GM18861 (cell line): Measurements from ENCODE around the gene EPHA8.

Experiments used
- ATAC-seq: cut with Tn5 transposase; IDR thresholded peaks from one replicate; pipeline ENCODE4 v1.9.1; 2021; ENCODE audit not compliant: unreplicated experiment

The EPHA8 gene

GRCh38 chr1:22563671-22564602, 648 bp downstream of the EPHA8 start:
- ATAC-seq = no peak

DNA sequence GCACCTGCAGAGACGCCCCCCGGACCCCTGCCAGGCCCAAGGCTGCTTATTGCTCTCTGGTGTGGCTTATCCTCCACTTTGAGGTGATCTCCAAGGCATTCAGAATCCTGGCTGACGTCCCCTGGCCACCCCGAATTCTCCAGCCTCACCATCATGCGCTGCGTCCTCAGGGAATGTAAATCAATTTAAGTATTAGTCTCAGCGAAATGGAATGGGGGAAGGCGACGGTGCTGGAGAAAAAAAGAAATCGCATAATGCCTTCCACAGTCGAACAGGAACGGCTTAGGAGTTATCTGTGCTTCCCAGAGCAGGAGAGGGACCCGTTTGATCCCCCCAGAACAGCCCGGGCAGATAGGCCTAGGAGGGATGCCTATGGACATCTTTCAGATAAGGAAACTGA, 2.9 kb downstream of the EPHA8 start:
- ATAC-seq = no peak

- ATAC-seq = no peak
Measured at GRCh38 chr1:22567197-22567596, 3.9 kb downstream of the EPHA8 start.

DNA sequence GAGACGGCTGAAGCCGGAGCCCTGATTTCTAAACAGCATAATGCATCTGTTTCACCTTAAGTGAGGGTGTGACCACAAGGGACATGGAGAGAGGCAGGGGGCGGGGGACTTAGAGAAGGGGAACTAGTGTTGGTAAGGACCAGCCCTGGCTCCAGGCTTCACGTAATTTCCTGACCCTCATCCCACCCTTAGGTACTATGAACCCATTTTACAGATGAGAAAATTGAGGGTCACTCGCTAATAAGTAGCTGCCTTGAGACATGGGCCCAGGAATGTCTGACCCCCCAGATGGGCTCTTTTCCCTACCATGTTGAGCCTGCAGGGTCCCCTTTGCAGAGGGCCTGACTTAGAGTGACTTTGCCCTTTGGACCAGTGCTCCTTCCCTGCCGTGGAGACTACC, 4.7 kb downstream of the EPHA8 start:
- ATAC-seq = no peak

DNA sequence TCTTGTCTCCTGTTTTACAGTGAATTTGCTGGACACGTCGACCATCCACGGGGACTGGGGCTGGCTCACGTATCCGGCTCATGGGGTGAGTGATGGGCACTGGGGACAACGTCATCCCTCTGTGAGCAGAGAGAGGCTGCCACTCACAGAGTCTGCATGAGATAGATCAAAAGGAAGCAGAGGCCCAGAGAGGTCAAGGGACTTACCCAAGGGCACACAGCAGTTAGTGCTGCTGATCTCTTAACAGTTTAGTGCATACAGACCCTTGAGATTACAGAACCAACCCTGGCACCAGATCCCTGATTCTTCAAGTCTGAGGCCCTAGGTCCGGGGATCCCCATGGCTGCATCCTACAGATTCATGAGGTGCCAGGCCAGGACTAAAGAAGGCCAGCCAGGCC, 6.0 kb downstream of the EPHA8 start:
- no peak for ATAC-seq

- no peak for ATAC-seq
Measured at GRCh38 chr1:22570140-22570909, 7.0 kb downstream of the EPHA8 start.

DNA sequence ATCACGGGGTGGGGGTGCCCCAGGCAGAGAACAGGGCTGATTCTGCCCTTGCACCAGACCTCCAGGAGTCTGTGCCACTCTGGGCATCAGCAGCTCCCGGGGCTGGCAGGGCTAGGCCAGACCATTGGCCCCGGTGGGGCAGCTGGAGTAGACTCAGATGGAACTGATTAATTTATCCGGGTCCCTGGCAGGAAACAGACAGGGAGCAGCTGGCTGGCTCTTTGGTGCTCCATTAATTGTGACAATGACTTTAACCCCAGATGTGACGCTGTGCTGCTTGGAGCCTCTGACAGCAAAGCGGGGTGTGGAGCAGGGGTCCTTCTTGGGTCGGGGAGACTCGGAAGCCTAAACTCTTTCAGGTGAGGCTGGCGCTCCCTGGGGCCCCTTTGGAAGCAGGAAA, 9.5 kb downstream of the EPHA8 start:
- no peak for ATAC-seq

GRCh38 chr1:22573237-22573636, 9.9 kb downstream of the EPHA8 start:
- ATAC-seq = no peak

GRCh38 chr1:22575532-22576149, 12.4 kb downstream of the EPHA8 start:
- no peak for ATAC-seq

GRCh38 chr1:22576150-22576544, 12.9 kb downstream of the EPHA8 start:
- no peak for ATAC-seq

- no peak for ATAC-seq
Measured at GRCh38 chr1:22576617-22577016, 13.3 kb downstream of the EPHA8 start.

DNA sequence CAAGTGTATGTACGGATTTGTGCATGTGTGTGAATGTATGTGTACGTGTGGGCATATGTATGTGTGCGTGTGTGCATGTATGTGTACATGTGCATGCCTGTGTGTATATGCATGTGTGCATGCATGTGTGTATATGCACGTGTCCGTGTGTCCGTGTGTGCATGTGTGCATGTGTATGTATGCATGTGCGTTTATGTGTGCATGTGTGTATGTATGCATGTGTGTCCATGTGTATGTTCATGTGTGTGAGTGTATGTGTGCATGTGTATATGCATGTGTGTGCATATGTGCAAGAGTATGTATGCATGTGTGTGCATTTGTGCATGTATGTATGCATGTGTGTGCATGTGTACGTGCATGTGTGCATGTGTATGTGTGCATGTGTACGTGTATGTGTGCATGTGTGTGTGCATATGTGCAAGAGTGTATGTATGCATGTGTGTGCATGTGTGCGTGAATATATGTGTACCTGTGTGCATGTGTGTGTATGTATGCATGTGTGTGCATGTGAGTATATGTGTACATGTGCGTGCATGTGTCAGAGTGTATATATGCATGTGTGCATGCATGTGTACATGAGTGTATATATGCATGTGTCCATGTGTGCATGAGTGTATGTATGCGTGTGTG, 15.6 kb downstream of the EPHA8 start:
- no peak for ATAC-seq

GRCh38 chr1:22579541-22580155, 16.4 kb downstream of the EPHA8 start:
- no peak for ATAC-seq

- no peak for ATAC-seq
Measured at GRCh38 chr1:22582661-22583635, 19.7 kb downstream of the EPHA8 start.

- no peak for ATAC-seq
Measured at GRCh38 chr1:22584001-22584562, 20.8 kb downstream of the EPHA8 start.

DNA sequence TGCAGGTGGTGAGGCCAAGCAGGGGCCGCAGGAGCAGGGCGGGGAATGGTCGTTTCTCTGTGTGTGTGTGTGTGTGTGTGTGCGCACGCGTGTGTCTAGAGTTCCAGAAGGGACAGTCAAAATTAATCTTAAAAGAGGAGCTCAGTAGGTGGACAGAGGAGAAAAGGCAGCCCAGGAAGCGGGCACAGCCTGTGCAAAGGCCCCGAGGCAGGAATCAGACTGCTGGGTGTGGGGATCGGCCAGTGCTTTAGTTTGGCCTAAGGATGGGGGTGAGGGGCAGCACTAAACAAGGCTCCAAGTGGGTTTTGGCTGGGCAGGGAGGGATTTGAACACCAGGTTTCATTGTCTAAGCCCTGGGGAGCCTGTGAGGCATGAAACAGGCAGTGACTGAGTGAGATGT, 21.7 kb downstream of the EPHA8 start:
- ATAC-seq = no peak

DNA sequence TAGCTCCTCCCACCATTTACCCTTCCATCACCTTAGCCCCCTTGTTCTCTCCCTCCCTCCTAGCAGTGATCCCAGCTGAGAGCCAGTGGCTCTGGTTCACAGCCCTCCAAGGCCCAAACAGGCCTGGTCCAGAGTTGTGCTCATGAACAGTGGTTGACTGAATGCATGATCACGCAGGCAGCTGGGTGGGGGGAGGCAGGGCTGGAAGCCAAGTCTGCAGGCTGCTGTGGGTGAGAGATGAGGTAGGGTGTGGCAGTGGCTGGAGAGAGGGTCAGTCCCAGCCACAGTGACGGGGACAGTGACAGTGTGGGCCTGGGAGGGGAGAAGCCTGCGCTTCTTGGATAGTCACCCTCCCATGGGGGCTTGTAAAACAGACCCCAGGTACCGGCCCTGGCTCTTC, 22.2 kb downstream of the EPHA8 start:
- ATAC-seq = no peak

DNA sequence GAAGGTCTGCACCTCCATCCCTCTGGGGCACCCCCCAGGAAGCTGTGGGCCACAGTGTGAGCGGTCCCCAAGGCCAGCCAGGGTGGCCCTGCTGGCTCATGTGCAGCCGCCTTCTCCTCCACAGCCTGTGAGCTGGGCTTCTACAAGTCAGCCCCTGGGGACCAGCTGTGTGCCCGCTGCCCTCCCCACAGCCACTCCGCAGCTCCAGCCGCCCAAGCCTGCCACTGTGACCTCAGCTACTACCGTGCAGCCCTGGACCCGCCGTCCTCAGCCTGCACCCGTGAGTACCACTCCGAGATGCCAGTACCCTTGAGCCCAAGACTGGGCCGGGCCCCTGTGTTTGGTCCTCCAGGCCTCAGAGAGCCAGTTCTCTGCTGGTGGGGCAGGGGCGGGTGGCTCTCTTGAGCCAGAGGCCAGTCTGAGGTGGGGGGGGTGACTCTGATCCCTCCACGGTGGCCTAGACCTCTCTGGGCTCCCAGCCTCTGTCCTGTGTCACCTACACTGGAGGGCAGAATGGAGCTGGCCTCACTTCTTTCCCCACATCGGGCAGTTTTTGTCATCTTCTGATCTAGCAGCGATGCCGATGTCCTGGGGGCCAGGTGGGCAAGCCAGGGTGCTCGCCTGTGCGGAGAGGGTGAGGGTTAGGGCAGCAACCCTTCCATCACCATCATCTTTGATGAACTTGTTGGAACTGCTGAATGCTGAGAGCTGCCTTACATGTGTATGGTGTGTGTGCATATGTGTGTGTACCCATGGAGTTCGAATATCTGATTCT, 23.3 kb downstream of the EPHA8 start:
- ATAC-seq = no peak

- no peak for ATAC-seq
Measured at GRCh38 chr1:22587247-22587646, 24.0 kb downstream of the EPHA8 start.
